NCI-H128 (cell line): ENCODE data around the gene TMEM223.
A peak's percentile ranks its signal among the peaks of the same experiment; 100 is the strongest.
"Not testable (repeated sequence)": the region's sequence is repeated elsewhere in the genome, so short reads cannot be mapped to it uniquely, and the experiment has no call there.

Experiments used
- DNase-seq: peaks from one replicate; lab custom pipeline; 2025; ENCODE audit not compliant: unreplicated experiment; lab: John Stamatoyannopoulos, UW

The TMEM223 gene, protein sequence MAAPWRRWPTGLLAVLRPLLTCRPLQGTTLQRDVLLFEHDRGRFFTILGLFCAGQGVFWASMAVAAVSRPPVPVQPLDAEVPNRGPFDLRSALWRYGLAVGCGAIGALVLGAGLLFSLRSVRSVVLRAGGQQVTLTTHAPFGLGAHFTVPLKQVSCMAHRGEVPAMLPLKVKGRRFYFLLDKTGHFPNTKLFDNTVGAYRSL

DNA sequence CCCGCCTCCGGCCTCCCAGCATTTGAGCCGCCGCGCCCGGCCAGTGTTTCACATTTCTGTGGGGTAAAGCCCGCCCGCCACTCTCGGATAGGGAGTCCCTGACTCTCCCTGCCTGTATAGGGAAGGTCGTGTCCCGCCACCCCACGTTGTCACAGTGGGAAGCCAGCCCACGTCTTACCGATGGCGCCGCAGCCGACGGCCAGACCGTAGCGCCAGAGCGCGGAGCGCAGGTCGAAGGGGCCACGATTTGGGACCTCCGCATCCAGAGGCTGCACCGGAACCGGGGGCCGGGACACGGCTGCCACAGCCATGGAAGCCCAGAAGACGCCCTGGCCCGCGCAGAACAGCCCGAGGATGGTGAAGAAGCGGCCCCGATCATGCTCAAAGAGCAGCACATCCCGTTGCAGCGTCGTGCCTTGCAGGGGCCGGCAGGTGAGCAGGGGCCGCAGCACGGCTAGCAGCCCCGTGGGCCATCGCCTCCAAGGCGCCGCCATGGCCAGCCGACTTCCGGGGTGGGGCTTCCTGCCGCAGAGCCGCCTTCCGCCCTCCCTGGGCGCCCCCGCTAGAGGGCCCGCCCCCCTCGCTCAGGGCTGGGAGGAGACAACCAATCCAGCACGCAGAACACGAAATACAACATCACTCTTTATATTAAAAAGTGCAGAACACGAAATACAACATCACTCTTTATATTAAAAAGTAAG is at the start of gene TMEM223:
Gene TMEM223, minus strand, starts transcription at position 506 of the 701 bp plus-strand sequence. Its CDS starts 12 bp downstream, at position 494.
- DNase-seq, result peak; percentile 54

DNA sequence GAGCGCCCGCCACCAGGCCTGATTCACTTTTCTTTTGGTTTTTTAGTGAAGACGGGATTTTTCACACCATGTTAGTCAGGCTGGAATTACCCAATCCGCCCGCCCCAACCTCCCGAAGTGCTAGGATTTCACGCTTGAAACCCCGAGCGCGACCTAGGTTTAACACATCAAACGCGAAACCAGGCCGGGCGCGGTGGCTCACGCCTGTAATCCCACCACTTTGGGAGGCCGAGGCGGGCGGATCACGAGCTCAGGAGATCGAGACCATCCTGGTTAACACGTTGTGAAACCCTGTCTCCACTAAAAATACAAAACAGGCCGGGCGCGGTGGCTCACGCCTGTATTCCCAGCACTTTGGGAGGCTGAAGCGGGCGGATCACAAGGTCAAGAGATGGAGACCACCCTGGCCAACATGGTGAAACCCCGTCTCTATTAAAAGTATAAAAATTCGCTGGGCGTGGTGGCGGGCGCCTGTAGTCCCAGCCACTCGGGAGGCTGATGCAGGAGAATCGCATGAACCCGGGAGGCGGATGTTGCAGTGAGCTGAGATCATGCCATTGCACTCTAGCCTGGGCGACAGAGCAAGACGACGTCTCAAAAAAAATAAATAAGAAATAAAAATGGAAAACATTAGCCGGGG is 49.0 kb upstream of the TMEM223 start:
- DNase-seq, result peak; percentile 52

DNA sequence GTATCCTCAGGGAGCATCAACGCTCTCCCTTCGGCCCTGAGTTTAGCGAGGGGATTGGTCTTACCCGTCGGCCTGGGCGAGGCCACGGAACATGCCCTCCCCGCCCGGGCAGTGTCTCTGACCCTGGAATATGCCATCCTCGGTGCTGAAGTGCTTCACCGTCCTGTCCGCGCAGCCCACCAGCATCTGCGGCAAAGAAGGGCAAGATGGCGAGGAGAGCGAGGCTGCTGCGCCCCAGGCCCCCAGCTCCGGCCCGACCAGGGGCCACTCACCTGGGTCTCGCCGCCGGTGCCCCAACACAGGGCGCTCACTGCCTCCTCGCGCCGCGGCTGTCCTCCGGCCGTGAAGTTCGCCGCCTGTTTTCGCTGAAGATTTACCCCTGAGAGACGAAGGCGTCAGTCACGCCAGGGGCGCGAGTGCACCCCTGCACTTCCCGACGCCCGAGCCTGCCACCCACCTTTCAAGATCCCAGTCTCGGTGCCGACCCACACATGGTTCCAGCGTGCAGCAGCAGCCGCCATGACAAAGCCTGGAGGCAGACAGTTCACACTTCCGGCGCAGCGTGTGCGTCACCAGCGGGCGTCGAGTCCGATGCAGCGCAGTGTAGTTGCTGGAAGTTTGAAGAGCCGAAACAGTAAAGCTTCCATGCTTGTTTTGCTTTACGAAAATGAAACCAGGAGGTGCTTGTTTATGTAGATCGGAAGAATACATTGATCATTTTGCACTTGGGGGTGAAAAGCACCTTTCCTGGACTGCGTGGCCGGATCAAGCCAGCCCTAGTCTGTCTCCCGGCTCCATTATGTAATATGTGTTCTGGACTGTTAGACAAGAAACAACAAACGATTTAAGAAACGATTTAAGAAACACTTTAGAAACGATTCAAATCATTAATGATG is 47.5 kb upstream of the TMEM223 start, which contains the start of gene WDR74:
Gene WDR74, minus strand, starts transcription at position 541 of the 896 bp plus-strand sequence. Its CDS starts 20 bp downstream, at position 521.
- DNase-seq, result peak; percentile 83

DNA sequence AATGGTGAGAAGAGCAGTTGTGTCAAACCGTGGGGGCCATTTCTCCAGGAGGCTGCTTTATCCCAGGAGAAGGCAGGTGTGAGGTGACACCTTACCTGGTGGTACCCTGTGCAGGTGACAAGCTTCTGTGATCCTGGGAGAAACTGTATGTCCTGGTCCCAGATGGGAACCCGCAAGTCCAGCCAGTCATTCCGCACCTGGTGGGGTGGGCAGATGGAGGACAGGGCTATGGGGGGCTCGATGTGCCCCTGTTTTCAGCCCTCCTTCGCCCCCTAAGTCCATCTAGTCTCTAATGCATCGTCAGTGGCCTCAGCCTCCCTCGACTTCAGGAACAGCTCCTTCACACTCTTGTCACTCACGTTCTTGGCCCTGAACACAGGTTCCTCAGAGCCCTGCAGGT is 43.5 kb upstream of the TMEM223 start:
- no peak for DNase-seq

DNA sequence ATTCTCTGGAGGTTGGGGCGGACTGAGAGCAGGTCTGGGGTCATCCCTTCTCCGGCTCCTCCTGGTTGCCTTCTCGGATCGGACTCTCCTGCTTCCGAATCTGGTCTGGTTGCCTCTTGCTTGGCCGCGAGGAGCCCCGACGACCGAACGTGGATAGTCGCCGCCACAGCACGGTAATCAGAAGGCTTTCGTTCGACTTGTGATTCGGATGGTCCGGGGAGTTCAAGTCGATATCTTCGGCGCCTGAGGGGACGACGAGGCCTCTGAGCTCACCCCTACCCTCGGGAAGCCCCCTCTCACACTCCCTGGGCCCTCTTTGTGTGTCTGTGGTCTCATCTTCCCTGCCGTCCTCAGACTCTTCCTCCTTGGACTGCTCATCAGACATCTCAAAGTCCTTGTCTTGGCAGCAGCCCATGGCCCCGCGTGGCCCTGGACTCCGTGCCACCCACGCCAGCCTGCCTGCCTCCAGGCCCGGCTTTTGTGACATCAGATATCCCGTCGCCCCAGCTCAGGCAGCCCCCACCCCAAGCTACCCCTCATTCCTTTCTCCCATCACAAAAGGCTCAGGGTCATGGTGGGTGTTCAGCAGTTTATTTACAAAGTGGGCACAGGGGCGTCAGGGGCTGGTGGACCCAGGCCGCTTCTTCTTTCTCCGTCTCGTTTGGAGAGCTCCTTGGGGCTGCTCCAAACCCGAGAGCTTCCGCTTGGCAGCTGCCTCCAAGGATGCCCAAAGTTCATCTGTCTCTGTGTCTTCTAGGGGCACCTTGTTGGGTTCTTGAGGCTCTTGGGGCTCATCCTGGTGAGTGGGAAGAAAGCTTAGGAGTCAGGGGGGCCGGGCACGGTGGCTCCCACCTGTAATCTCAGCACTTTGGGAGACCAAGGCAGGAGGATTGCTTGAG is 40.8 kb upstream of the TMEM223 start, which contains the start of gene TEX54:
Gene TEX54, minus strand, starts transcription at position 506 of the 899 bp plus-strand sequence.
- no peak for DNase-seq

DNA sequence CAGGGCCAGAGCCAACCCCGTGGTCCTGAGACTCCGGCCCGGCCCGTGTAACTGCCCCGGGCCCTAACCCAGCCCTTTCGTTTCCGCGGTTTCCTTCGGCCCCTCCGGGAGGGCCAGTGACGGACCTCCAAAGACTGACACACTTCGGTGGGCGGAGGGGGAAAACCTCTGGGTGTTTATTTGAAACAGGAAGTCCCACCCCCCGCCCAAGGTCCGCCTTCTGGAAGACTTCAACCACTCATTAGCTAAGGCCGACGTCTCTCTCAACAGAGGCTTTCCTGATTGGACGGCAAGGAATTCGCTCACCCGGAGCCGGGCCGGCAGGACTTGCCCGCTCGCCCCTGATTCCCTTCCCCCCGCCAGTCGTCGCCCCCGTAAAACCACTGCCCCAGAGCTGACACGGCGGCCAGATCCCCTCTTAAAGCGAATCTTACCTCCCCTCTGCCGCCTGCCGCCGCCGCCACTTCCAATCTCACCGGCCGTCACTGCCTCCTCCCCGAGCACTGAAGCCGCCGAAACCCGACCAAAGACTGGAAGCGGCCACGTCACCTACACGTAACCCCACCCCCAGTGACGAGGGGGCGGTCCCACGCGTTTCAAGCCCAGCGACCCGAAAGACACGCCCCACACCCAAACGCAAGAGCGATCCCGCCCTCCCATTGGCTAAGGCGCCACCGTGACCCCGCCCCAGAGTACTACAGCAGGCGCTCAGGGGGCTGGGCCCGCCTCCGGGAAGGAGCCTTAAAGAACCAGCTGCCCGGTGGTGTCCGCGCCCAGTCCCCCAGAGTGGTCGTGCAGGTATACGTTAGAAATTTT is 39.9 kb upstream of the TMEM223 start, which contains the start of gene STX5:
Gene STX5, minus strand, starts transcription at position 532 of the 816 bp plus-strand sequence. CDS start 808 bp downstream, outside the sequence.
- peak; percentile 97 for DNase-seq

DNA sequence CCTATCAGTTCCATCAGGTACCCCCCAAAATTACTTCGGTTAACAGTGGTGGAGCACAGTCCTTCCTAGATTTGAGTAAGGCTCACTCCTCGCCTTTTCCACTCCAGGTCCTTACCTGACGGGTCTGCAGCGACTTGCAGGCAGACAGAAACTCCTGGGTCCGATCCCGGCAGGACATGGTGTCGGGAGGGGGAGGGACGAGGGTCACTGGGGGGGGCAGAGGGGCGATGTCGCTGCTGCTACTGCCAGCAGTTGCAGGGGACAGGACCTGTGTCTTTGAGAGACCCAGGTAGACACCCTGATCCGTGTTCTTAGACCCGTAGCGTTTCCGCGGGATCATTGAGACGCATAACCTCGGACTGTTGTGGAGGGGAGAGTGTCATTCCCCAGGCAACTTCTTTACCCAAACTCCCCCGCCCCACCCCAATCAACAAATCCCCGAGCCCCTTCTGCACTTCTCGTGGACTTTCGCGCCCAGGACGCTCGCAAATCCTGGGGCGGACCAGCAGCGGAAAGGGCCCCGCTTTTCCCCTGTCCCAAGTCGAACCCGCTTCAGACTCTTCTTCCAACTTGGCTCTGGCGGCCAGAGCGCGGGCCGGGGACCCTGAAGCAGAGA is 39.2 kb upstream of the TMEM223 start:
- DNase-seq, result peak; percentile 65

DNA sequence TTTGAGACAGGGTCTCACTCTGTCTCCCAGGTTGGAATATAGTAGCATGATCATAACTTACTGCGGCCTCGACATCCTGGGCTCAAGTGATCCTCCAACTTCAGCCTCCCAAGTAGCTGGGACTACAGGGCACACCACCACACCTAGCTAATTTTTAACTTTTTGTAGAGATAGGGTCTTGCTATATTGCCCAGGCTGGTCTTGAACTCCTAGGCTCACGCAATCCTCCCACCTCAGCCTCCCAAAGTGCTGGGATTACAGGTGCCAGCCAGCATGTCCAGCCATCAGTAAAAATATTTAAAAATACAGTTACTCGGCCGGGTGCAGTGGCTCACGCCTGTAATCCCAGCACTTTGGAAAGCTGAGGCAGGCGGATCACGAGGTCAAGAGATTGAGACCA is 36.3 kb upstream of the TMEM223 start:
- not testable (repeated sequence) for DNase-seq

DNA sequence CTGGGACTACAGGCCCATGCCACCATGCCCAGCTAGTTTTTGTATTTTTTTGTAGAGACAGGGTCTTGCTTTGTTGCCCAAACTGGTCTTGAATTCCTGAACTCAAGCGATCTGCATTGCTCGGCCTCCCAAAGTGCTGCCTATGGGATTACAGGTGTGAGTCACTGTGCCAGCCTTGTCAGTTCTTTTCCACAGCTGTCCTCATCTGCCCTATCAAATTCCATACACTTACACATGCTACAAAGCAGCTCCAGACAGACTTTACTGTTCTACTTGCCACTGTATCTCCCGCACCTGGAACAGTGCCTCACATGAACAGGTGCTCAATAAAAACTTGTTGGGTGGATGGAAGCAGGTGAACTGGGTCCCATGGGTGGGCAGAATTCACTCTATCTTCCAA is 31.9 kb upstream of the TMEM223 start:
- no peak for DNase-seq

DNA sequence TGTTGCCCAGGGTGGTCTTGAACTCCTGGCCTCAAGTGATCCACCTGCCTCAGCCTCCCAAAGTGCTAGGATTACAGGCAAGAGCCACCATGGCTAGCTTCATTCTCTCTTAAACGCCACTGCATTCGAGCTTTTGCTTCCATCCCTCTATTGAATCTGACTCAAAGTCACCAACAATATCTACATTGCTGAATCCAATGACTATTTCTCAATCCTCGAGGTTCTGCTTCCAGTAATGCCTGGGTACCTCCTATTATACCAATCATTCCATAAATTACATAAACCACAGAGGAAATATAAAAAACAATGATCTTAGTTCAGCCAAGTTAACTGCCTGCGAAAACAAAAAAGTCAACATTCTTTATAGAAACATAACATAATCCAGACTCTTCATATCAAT is 25.3 kb upstream of the TMEM223 start:
- DNase-seq, result no peak

DNA sequence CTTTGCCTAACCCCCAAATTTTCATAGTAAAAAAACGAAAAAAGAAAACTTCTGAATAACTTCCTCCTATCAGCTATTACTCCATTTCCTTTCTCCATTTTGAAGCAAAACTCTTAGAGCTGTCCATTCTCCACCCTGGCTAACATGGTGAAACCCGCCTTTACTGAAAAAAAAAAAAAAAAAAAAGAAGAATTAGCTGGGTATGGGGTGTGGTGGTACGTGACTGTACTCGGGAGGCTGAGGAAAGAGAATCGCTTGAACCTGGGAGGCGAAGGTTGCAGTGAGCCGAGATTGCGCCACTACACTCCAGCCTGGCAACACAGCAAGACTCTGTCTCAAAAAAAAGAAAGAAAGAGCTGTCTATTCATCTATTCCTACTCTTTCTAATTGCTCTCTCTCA is 24.8 kb upstream of the TMEM223 start:
- DNase-seq, result no peak

DNA sequence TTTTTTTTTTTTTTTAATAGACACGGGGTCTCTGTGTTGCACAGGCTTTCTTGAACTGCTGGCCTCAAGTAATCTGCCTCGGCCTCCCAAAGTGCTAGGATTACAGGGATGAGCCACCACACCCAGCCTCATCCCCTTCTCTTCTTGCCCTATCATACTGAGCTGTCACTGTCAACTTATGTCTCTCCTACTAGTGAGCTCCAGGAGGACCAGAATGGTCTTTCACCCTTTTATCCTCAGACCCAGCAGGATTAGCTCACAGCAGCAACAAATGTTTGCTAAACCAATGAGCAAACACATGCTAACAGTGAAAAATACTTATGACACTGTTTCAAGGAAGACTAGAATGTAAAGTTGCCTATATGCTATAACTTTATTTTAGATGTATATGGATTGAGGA is 19.9 kb upstream of the TMEM223 start:
- no peak for DNase-seq

DNA sequence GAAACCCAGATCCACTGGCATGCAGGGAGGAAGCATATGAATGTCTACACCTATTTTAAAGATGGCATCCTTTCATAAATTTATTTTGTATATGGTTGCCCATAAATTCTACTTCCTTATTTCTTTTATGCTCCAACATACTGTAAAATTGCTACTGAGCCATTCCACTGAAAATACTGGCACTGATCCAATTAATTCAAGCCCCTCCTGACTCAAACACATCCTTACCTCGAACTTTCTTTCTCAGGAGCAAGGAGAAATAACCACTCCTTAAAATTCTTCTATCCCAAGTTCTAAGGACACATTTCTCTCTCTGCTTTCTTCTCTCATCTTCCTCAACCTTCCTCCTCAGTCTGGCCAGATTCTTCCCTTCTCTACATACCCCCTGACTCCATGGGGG is 18.9 kb upstream of the TMEM223 start:
- DNase-seq, result no peak

DNA sequence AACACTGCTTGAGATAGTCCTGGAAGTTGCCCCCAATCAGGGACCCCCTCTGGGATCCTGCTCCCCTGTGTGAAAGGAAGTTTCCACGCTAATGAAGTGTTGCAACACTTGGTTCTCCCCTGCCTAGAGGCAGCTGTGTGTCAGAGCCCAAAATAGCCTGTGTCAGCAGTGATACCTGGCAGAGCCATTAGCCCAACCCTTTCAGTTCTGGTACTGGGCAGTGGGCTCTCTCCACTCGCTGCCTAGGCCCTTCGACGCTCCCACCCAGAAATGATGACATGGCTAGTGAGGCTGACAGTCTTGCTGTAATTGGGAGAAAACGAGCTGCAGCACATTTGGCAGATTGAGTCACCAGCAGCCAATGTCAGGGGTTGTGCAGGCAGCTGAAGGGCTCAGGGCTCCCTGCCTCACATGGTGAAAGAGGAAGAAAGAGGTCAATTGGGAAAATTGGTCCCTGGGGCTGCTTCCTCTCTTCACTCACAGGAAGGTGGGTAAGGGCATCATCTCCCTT is 14.9 kb upstream of the TMEM223 start:
- DNase-seq, result no peak

DNA sequence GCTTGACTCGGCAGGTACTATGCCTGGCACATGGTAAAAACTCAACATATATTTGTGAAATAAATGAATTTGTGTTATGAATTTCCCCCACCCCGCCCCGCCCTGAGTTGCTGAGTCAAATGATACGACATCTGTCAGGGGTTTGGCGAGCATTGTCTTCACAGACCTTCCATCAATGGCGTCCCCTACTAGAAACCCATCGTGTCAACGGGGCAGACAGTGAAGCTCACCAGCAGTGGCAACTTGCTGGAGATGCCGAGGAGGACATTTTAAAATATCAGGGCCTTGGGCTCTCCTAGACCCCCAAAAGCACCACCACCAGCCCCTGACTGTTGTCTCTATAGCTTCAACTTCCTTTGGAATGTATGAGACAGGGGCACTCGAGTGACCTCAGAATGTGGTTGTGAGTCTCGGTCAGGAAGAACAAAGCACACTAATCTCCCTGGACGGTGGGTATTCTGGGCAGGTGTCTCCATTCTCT is 14.2 kb upstream of the TMEM223 start:
- DNase-seq, result no peak

DNA sequence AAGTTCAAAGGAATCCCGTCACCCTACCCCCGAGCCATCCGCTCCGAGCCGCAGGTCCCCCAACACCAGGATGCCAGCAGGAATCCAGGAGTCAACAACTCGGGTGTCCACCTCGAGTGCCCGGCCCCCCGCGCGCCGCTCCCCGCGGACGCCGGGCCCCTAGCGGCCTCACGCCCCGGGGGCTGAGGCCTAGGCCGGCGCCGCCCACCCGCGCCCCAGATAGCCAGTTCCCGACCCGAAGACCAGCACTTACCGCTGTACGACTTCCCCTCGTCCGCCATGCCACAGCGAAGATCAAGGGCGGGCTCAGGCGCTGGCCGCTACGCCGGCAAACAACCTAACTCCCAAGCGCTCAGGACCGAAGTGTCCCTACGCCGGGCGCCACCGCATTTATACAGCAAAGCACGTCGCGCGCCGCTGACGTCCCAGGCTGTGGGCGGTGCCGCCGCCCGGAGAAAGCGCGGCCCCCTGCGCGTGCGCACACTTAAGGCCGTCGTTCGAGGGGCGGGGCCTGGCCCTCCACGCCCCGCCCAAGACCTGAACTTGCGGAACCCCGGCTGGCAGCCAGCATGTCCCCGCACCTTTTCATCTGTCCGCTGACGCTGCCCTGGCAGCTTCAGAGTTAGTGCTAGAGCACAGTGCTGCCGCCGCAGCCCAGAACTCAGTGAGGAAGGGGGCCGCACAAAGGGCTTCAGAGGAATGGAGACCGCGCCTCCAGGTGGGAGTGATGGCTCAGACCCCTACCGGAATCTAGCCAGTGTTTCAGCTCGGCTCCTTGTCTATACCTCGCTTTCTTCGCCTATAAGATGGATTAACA is 13.5 kb upstream of the TMEM223 start, which contains the start of gene NXF1:
Gene NXF1, minus strand, starts transcription at position 365 of the 817 bp plus-strand sequence. Its CDS starts 84 bp downstream, at position 281.
- peak; percentile 94 for DNase-seq
